ENCODE measurements around the gene KRT14.
"Not testable (repeated sequence)": the region's sequence is repeated elsewhere in the genome, so short reads cannot be mapped to it uniquely, and the experiment has no call there.

Gene KRT14

GRCh38 chr17:41610061-41610517 lies 23.4 kb upstream of the KRT14 start:
- in situ Hi-C loops (cut with MboI; ENCODE audit: low sequenced_read_pairs) = not testable (repeated sequence)

- in situ Hi-C loops (cut with MboI; ENCODE audit: low sequenced_read_pairs) = not testable (repeated sequence)
Observed at GRCh38 chr17:41606930-41607329, 20.2 kb upstream of the KRT14 start.

GRCh38 chr17:41602524-41602923 lies 15.8 kb upstream of the KRT14 start:
- in situ Hi-C loops (cut with MboI; ENCODE audit: low sequenced_read_pairs) = no loop called here

- in situ Hi-C loops (cut with MboI; ENCODE audit: low sequenced_read_pairs) = no loop called here
Observed at GRCh38 chr17:41600318-41600717, 13.6 kb upstream of the KRT14 start.

DNA sequence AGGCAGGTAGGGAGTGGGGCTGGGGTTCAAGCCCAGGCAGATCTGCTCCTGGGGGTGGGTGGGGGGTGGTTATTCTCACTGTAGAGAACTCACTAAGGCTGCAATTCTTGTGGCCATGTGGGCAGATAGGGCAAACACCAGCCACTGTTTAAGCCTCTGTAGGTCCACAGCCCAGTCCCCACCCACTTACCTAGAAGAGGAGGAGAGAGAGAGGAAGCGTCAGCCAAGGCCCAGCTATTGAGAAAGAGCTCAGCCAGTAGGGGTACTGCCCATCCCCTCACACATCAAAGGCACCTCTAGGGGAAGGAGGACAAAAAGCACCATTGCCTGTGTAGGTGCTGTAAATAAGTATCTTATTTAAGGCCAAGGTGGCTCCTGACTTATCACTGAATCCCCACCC lies 13.0 kb upstream of the KRT14 start:
- in situ Hi-C loops (cut with MboI; ENCODE audit: low sequenced_read_pairs) = no loop called here

DNA sequence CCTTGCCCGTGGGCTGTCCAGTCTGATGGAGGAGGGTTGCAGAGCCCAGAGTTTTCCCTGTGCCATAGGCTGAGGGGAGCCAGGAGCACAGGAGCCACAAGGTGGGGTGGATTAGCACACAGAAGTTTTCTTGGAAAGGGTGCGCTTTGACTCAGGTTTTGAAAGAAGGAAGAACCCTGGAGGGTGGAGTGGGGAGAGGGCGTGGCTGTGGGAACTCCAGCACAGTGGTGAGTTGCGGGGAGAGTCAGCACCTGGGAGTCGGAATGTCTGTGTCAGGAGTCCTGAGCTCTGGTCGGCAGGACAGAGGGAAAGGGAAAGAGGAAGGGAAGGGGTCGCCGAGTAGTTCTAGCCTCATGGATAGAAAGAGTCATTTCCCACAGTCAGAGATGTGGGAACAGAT lies 8.9 kb upstream of the KRT14 start:
- in situ Hi-C loops (cut with MboI; ENCODE audit: low sequenced_read_pairs) = no loop called here

- in situ Hi-C loops (cut with MboI; ENCODE audit: low sequenced_read_pairs) = no loop called here
Observed at GRCh38 chr17:41594363-41594915, 7.7 kb upstream of the KRT14 start.

DNA sequence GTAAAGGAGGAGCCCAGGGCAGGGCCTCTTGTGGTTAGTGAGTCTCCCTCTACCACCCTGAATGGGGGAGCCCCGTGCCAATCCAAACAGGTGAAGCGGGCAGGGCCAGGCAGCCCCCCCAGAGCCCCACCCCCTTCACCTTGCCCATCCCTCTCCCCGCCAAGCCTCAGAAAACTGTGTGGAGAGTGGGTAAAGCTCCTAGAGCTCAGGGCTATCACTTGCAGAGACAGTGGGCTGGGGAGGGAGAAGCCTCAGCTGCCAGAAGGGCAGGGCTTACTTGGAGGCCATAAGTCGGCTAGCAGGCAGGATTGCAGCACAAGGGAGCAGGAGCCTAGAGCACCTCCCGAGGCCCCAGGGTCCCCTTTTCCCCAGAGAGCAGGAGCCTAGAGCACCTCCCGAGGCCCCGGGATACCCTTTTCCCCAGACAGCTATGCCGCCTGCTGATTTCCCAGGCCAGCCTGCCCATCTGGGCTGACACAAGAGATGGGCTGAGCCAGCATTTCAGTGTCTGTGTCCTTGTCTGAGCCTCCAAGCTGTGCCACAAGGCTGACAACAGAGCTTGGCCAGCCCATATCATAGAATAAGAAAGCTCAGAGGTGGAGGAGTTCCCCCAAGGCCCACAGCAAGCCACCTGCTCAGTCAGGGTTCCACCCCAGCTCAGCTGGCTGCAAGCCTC lies 6.7 kb upstream of the KRT14 start:
- in situ Hi-C loops (cut with MboI; ENCODE audit: low sequenced_read_pairs) = no loop called here

DNA sequence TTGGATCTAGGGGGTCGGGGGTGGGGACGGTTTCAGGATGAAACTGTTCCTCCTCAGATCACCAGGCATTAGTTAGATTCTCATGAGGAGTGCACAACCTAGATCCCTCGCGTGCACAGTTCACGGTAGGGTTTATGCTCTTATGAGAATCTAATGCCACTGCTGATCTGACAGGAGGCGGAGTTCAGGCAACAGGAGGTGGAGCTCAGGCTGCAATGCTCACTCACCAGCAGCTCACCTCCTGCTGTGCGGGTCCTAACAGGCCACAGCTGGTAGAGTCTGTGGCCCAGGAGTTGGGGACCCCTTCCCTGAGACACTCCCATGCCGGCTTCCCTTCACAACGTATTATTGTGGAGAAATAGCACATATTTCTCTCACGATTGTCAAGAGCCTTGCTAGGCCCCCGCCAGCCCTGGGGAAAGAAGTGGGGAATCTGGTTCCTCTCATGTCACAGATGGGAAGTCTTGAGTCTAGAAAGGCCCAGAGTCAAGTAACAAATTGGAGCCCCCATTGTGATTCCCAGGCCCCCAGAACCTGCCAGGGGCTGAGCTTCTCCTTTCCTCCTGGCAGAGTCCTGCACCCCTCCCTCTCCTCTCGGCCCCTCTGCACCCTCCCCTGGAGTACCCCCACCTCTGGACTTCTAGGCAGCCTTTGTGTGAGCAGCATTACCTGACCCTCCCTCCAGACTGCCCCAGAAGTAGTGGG lies 6.1 kb upstream of the KRT14 start:
- in situ Hi-C loops (cut with MboI; ENCODE audit: low sequenced_read_pairs) = no loop called here

DNA sequence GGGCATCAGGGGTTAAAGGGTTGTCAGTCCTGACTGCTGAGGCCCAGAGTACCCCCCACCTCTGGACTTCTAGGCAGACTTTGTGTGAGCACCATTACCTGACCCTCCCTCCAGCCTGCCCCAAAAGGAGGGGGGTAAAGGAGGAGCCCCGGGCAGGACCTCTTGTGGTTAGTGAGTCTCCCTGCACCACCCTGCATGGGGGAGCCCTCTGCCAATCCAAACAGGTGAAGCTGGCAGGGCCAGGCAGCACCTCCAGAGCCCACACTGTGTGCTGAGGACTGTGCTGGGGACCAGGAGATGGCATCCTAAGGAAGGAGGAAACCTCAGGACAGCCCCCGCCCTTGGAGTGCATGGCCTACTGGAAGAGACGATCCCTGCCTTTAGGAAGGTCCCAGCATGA lies 2.6 kb upstream of the KRT14 start:
- in situ Hi-C loops (cut with MboI; ENCODE audit: low sequenced_read_pairs) = no loop called here

- in situ Hi-C loops (cut with MboI; ENCODE audit: low sequenced_read_pairs) = no loop called here
Observed at GRCh38 chr17:41588126-41588810, 1.6 kb upstream of the KRT14 start.

DNA sequence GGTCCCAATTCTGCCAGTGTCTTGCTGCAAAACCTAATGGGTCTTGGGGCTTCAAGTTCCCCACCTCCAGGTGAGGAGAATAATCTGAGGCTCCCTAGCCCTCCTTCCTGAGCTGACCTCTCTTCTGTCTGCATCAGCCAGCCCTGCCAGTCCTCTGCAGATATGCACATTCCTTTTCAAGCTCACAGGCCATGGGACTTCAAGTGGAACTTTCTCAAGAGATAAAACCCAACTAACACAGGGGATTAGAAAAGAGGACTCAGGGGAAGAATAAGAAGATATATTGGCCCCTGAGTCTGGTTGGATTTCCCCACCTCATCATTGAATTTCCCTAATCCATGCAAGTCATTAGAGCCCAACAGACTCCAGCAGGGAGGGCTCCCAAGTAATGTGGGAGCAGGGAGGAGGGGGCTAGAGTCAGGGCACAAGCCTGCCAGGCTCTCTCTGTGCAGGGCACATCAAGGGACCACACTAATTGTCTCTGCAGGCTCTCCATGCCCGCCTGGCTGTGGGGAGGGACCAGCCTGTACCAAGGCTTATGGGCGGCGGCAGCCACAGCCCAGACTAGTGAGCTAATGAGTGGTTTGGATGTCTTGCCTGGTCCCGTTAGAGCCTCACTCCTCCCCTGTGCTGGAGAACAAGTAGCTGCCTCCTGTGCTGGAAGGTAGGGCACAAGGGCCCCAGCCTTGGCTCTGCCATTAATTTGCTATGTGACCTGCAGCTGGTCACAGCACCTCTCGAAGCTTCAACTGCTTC lies 1.2 kb downstream of the KRT14 start:
- in situ Hi-C loops (cut with MboI; ENCODE audit: low sequenced_read_pairs) = no loop called here

DNA sequence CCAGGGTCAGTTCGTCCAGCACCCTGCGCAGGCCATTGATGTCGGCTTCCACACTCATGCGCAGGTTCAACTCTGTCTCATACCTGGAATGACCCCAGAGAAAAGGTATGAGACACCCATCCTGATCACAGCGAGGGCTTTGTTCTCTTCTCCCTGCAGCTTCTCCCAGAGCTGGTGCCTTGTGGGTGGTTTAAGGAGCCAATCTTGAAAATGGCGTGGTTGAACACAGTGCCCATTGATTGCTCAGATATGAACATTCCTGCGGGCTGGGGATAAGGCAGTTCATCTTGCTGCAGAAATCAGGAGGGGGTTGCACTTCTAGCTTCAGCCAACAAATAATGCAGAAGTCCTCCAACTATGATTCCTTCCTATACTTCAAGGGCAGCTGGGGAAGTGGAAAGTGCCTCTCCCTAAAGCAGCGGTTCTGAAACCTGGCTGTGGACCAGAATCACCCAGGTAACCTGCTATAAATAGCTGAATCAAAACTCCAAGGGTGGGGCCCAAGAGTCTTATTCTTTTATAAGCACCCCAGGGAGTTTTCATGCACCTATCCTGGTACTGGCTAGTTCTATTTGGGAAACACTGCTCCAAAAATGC lies 2.3 kb downstream of the KRT14 start:
- in situ Hi-C loops (cut with MboI; ENCODE audit: low sequenced_read_pairs) = not testable (repeated sequence)

- in situ Hi-C loops (cut with MboI; ENCODE audit: low sequenced_read_pairs) = no loop called here
Observed at GRCh38 chr17:41583137-41584127, 3.3 kb downstream of the KRT14 start.

DNA sequence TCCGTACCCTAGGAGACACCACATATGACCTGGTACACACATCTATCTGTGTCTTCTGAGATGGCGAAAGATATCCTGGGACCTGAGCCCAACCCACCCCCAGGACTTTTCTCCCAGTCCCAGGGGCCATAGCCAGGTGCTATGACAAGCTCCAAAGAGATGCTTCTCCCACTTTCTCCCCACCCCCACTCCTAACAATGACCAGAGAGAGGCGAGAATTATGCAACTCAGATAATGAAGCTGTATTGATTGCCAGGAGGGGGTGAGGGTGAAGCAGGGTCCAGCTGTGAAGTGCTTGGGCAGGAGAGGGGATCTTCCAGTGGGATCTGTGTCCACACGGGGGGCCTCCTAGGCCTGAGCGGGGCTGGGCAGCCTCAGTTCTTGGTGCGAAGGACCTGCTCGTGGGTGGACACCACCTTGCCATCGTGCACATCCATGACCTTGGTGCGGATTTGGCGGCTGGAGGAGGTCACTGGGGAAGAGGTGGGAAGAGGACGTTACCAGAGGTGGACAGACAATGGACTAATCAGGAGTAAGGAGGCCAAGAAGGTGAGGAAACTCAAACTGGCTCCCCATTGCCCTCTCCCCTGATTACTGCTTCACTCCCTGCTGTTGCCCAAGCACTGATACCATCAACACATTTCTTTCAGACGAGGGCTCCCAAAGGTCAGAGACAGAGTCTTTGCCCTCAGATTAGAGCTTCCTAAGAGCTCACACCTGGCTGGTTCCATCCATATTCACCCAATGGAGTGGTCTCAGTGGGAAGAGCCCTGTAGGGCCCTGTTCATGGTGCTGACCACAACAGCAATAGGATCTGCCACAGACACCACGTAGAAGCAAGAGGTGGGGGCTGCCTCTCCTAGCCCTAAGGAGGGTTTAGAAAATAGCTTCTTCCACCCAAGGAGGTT lies 4.4 kb downstream of the KRT14 start:
- in situ Hi-C loops (cut with MboI; ENCODE audit: low sequenced_read_pairs) = not testable (repeated sequence)

DNA sequence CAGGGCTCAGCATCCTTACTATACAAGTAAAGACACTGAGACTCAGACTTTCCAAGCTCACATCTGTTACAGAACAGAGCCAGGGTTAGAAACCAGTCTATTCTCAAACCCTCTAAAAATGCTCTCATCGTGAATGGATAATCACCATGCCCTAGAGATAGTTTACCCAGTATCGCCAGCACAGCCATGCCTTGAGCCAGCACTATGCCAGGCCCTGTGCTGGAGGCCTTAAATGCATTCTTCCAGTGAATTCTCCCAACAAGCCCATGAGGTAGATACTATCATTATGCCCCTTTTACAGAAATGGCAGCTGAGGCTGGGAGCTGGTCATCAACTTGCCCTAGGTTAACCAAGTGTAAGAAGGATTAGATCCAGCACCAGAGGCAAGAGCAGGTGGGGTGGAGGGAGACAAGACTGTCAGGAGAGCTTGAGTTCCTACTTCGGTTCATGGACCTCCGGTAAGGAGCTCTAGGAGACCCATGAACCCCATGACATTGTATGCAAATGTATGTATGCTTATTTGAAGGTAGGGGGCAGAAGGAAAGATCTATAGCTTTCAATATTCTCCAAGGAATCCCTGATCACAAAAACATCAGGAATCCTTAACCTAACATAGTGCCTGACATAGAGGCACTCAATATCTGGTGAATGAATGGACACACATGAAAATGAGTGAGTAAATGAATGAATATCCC lies 5.2 kb downstream of the KRT14 start:
- in situ Hi-C loops (cut with MboI; ENCODE audit: low sequenced_read_pairs) = no loop called here

DNA sequence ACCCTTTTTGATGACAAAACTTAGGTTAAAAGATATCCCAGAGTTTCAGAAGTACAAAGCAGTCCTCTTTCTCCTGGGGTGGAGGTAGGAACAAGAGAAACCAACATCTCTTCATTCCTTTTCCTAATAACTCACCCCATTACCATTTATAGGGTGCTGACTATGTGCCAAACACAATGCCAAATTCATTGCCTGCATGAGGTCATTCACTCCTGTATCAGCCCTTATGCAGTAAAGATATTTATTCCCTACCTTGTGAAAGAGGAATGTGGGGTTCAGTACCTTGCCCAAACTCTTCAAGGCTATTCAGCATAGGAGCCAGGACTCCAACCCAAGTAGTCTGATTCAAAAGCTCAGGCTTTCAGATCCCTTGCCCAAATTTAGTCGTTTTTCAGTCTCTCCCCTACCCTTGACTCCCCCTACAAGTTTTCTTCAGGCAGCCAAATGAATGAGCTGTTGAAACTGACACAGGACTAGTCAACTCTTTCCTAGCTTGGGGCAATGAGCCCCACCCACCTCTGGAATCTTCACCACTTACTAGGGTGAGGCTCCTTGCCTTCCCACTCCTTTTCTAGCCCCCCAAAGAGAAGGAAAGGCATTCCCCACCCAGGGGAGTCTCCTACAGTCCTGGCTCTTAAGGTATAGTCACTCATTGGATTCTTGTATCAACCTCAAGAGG lies 5.9 kb downstream of the KRT14 start:
- in situ Hi-C loops (cut with MboI; ENCODE audit: low sequenced_read_pairs) = no loop called here

Measured in HL-60/S4 treated with phorbol 12-myristate 13-acetate at 8.2 ng/mL for 4 days and 3 days (cell line).